Measurements from ENCODE around the gene NFYB.
"Not testable (repeated sequence)": the region's sequence is repeated elsewhere in the genome, so short reads cannot be mapped to it uniquely, and the experiment has no call there.

Gene NFYB

GRCh38 chr12:104137902-104138796 lies at the start of gene NFYB:
NFYB (minus strand) TSS chr12:104138210; CDS start chr12:104135453, 2,757 bp downstream.
- peak; percentile 92 for DNase-seq

- no peak for DNase-seq
Measured at GRCh38 chr12:104187446-104188155, 49.6 kb upstream of the NFYB start.

- no peak for DNase-seq
Measured at GRCh38 chr12:104183443-104183842, 45.4 kb upstream of the NFYB start.

- DNase-seq, result no peak
Measured at GRCh38 chr12:104182621-104183378, 44.8 kb upstream of the NFYB start.

- DNase-seq, result no peak
Measured at GRCh38 chr12:104182144-104182543, 44.1 kb upstream of the NFYB start.

- DNase-seq, result no peak
Measured at GRCh38 chr12:104181313-104181712, 43.3 kb upstream of the NFYB start.

- no peak for DNase-seq
Measured at GRCh38 chr12:104180374-104180773, 42.4 kb upstream of the NFYB start.

- peak; percentile 25 for DNase-seq
Measured at GRCh38 chr12:104177663-104178501, 39.9 kb upstream of the NFYB start.

- no peak for DNase-seq
Measured at GRCh38 chr12:104177336-104177662, 39.3 kb upstream of the NFYB start.

GRCh38 chr12:104175726-104176247 lies 37.8 kb upstream of the NFYB start:
- DNase-seq, result no peak

- not testable (repeated sequence) for DNase-seq
Measured at GRCh38 chr12:104173804-104174203, 35.8 kb upstream of the NFYB start.

- no peak for DNase-seq
Measured at GRCh38 chr12:104172570-104172947, 34.5 kb upstream of the NFYB start.

- no peak for DNase-seq
Measured at GRCh38 chr12:104171785-104172569, 34.0 kb upstream of the NFYB start.

- DNase-seq, result no peak
Measured at GRCh38 chr12:104168596-104168995, 30.6 kb upstream of the NFYB start.

- no peak for DNase-seq
Measured at GRCh38 chr12:104167519-104168458, 29.8 kb upstream of the NFYB start.

- no peak for DNase-seq
Measured at GRCh38 chr12:104166465-104166864, 28.5 kb upstream of the NFYB start.

GRCh38 chr12:104165801-104166200 lies 27.8 kb upstream of the NFYB start:
- no peak for DNase-seq

- DNase-seq, result no peak
Measured at GRCh38 chr12:104164634-104165033, 26.6 kb upstream of the NFYB start.

- DNase-seq, result no peak
Measured at GRCh38 chr12:104163631-104164030, 25.6 kb upstream of the NFYB start.

GRCh38 chr12:104163028-104163427 lies 25.0 kb upstream of the NFYB start:
- DNase-seq, result not testable (repeated sequence)
